GM18861 (cell line): ENCODE measurements around the gene BRD3OS.
"Not testable (repeated sequence)": the region's sequence is repeated elsewhere in the genome, so short reads cannot be mapped to it uniquely, and the experiment has no call there.

Experiments used
- ATAC-seq: cut with Tn5 transposase; IDR thresholded peaks from one replicate; pipeline ENCODE4 v1.9.1; 2021; ENCODE audit not compliant: unreplicated experiment

Gene BRD3OS

DNA sequence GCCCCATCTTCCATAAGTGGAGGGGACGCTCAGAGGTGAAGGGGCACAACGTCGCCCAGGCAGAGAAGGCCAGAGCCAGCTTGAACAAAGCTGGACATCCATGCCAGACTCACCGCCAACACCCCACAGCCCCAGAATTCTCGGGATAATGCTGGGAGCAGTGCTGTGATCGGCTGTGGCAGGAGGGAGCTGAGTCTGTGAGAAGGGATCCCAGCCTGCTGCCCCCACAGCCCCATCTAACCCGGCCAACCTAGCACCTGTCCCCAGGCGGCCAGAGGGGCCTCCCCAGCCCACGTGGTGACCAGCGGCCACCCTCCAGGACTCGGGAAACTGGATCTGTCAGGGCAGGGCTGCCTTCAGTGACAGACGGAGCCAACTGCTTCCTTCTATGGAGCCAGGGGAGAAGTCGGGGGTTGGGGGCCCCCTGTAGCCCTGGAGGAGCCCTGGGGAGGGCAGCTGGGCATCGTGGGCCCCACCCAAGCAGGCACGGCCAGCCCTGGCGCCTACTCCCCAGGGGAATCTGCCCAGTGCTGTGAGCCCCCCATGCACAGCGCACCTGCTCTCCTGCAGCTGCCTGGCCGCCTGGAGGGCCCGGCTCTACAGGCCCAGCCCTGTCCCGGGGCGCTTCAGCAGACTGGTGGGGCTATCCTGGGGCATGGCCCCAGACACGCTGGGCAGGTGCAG is 36.5 kb downstream of the BRD3OS start:
- no peak for ATAC-seq

- ATAC-seq, result no peak
Measured at GRCh38 chr9:134062461-134063087, 37.3 kb downstream of the BRD3OS start.

- no peak for ATAC-seq
Measured at GRCh38 chr9:134063088-134063570, 37.8 kb downstream of the BRD3OS start.

DNA sequence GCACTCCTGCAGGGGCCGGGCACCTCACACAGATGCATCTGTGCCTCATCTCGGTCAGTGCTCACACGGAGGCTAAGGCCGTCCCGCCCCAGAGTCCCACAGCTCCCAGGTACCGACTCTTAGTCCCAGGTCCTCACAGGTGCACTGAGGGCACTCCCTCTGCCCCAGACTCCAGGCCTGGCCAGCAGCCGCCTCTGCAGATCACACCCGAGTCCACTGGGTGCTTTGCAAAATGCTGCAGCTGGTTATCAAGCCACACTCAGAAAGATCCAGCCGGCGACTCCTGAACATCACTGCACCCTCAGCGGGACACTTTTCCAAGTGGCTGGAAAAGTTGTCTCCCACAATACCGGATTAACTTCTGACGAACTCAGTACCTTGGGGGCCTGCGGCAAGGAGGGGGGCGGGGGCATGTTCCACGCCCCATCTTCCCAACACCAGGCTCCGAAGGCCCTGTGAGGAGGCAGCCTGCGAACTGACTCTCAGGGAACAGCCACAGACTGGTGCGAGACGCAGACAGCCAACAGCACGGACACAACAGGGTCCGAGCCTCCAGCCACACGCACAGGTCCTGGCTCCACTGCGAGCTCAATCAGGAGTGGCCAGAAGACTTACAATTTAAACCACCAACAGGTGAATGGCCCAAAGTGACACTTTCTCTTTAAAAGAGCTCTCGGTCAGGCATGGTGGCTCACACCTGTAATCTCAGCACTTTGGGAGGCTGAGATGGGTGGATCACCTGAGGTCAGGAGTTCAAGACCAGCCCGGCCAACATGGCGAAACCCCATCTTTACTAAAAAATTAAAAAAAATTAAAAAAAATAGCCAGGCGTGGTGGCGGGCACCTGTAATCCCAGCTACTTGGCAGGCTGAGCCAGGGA is 38.5 kb downstream of the BRD3OS start:
- ATAC-seq, result no peak

- no peak for ATAC-seq
Measured at GRCh38 chr9:134064711-134065110, 39.4 kb downstream of the BRD3OS start.

- no peak for ATAC-seq
Measured at GRCh38 chr9:134065612-134066419, 40.5 kb downstream of the BRD3OS start.

DNA sequence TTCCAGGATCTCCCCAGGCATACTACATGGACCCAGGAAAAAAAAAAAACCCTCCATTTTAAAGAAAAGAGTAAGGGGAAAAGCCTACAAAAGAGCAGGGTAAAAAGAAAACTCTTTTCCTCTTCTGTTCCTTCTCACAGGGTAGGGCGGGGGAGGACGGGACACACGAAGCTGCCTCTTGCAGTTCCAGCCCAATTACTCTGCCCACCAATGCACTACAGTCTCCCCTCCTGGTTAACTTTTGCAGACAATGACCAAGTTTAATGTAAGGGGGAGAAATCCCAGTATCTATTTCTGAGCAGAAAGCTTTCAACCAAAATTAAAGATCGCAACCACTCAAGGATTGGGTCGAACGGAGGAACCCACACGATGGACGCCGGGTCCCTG is 41.2 kb downstream of the BRD3OS start:
- no peak for ATAC-seq

DNA sequence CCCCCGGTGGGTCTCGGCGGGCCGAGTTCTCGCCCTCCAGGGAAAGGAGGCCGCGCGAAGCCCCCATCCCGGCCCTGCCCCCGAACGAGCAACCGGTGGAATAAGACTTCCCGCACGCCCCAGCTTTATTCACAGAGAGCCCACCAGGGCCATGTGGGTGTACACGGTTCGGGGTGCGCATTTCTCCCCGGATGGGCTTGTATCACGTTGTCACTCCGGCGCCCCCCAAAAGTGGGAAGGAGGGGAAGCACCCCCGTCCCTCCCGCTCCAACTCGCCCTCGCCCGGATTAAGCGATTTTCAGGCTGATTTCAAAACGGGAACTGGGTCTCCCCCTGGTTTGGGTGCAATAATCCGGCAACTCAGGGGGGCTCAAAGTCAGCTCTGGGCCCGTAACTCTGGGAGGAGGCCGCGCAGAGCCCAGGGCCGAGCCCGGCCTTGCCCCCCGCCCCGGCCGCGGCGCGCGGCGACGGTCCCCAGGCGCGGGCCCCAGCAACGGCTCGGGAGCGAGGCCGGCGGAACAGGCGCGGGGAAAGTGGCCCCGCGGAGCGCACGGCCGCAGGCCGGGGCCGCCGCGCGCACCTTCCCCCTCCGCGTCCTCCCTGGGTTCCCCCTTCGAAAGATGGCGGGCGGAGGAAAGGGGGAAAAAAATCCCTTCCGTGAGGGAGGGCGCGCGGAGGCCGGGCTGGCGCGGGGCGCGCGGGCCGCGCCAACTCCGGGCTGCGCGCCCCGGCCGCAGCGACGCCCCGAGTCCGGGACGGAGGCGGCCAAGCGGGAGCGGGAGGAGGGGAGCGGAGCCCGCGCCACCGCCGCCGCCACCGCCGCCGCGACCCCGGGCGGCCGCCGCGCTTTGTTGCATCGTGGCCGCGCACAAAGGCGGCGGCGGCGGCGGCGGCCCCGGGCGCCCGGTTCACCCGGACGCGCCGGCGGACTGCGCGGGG is 41.9 kb downstream of the BRD3OS start:
- no peak for ATAC-seq

DNA sequence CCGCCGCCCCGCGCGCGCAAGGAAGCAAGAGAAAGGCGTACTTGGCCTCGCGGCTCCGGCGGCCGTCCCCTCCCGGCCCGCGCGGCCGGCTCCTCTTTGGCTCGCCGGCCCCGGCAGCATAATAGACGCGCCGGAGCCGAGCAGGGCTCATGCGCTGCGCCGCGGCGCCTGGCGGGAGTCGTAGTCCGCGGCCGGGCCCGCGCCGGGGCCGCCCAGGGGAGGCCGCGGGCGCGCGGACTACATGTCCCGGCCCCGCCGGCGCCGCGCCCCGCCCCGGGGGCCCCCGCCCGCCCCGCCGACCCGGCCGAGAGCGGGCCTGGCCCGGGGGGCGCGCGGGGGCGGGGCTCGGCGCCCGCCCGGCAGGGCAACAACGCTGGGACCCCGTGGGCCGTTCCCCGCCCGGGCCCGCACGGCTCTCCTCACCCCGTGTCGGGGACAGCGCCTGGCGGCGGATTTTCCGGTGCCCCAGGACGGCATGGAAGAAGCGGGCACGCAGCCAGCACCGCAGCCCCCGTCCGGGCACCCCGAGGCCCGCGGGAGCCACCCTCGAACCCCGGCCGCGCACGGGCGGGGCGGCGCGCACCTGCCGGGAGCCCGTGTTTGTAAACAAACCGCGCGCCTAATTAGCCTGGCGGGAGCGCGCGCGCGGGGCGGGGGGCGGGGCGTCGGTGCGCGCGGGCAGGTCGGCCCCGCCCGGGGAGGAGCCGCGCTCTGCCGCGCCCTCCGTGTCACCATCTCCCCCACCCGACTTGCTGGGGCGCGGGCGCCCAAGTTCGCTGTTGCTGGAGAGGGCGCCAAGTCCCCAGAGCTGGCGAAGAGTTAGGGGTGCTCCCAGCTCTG is 42.8 kb downstream of the BRD3OS start, which contains the start of gene BRD3:
Gene BRD3, minus strand, starts transcription at position 123 of the 840 bp plus-strand sequence. CDS start 14,549 bp downstream, outside the sequence.
- peak; percentile 53 for ATAC-seq

DNA sequence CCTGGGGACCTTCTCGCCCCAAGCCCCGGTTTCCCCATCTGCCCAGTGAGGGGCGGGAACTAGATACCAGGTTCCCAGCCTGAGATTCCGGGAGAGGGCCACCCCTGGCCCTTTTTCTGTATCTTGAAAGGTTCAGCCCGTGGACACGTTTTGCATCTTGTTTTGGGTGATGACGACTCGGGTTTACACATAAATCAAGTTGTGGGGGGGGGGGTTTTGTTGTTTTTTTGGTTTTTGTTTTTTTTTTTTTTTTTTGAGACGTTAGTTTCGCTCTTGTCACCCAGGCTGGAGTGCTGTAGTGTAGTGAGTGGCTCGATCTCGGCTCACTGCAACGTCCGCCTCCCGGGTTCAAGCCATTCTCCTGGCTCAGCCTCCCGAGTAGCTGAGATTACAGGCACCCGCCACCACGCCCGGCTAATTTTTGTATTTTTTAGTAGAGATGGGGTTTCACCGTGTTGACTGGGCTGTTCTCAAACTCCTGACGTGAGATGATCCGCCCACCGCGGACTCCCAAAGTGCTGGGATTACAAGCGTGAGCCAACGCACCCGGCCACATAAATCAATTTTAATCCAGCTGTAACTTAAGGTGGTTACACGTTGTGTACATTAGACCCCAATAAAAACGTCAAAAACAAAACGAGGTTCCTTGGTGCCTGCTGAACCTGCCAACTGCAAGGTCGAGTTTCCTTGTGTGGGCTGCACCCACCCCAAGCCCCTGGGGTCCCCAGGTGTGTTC is 43.6 kb downstream of the BRD3OS start:
- ATAC-seq, result no peak

DNA sequence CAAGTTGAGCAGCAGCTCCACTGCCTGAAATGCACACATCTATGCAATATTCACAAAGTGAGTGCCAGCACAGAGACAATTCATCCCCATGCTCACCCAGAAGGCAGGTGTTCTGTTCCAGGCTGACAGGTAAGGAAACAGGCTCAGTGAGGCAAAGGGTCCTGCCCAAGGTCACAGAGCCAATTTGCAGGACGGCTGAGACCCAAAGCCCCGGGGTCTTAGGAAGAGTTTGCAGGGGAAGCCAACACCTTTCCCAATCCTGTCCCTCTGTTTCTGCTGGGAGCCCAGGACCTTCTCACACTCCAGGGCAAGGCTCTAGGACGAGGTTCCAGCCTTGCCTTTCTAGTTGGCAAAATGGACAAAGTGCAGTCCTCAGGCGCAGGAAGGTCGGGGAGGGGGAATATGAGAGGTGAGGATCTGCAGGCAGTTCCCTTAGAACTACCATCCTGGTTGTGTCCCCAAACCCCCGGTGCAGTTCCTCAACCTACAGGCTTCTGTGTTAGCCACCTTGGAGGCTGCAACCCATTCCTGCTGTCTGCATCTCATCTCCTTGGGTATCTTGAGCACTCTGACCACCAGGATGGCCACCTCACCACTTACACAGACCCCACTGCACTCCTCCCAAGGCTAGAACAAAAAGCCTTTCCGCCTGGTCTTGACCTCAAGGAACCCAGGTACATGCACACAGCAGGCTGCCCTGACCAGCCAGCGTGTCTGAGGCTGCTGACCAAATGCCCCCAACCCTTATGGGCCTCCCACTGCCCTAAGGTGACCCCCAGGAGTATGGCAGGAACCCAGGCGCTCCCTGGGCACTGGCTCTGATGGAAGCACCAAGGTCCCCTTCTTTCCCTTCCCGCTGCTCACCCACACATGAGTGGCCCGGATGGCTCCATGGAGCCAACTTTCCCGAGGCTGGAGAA is 44.5 kb downstream of the BRD3OS start:
- no peak for ATAC-seq

GRCh38 chr9:134071149-134071548 is 45.9 kb downstream of the BRD3OS start:
- no peak for ATAC-seq

GRCh38 chr9:134072683-134073082 is 47.4 kb downstream of the BRD3OS start:
- not testable (repeated sequence) for ATAC-seq

- ATAC-seq, result no peak
Measured at GRCh38 chr9:134073500-134073899, 48.2 kb downstream of the BRD3OS start.

DNA sequence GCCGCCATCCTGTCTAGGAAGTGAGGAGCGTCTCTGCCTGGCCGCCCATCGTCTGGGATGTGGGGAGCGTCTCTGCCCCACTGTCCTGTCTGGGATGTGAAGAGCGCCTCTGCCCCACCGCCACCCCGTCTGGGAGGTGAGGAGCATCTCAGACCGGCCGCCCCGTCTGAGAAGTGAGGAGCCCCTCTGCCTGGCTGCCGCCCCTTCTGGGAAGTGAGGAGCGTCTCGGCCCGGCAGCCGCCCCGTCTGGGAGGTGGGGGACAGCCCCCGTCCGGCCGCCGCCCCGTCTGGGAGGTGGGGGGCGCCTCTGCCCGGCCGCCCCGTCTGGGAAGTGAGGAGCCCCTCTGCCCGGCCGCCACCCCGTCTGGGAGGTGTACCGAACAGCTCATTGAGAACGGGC is 50.4 kb downstream of the BRD3OS start:
- not testable (repeated sequence) for ATAC-seq

DNA sequence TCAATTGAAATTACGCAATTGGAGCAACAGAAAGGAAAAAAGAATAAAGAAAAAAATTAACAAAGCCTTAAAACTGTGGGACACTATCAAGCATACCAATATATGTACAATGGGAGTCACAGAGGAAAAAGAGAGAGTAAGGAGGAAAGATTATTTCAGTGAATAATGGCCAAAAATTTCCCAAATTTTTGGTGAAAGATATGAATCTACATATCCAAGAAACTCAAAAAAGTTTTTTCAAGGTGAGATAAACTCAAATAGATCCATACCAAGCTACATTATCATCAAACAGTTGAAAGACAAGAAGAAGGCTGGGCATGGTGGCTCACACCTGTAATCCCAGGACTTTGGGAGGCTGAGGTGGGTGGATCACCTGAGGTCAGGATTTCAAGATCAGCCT is 51.4 kb downstream of the BRD3OS start:
- no peak for ATAC-seq
